ENCODE results near the gene SNX5.

SNX5 gene

GRCh38 chr20:17953935-17954334 lies 14.7 kb downstream of the SNX5 start:
- Histone ChIP-seq H3K27ac (ENCODE audit: low read depth, low read length) (no peak overlapping the region), H3K23ac (ENCODE audit: low read length) (no peak overlapping the region), H2BK5ac (ENCODE audit: low read depth, low read length, poor library complexity) (no peak overlapping the region), H2BK120ac (ENCODE audit: insufficient read depth, low read length, poor library complexity) (no peak overlapping the region), H3K4me1 (ENCODE audit: control insufficient read depth in 1 of 2, insufficient read depth in 2 of 2, low read length in 2 of 2) (no peaks in the 10 kb centered on the region), H3K18ac (ENCODE audit: low read length) (no peak overlapping the region), H3K4ac (ENCODE audit: low read depth, low read length) (peak overlapping the region; percentile 42), H3K36me3 (ENCODE audit: control insufficient read depth in 1 of 2, insufficient read depth in 2 of 2, low read length in 2 of 2) (peaks cover 19 to 53% of the 10 kb centered on the region in 2 experiments), H3K27me3 (ENCODE audit: insufficient read depth, low read length) (no peaks in the 10 kb centered on the region), H3K79me1 (ENCODE audit: low read length) (no peaks in the 10 kb centered on the region), H2BK12ac (ENCODE audit: low read length) (no peak overlapping the region), H3K9ac (ENCODE audit: low read length) (no peak overlapping the region), H3K4me2 (ENCODE audit: low read length) (no peak overlapping the region), H2AFZ (ENCODE audit: insufficient read depth, low read length, poor library complexity) (no peak overlapping the region), H3K79me2 (ENCODE audit: control insufficient read depth, insufficient read depth, low read length, poor library complexity) (peaks cover 15% of the 10 kb centered on the region), H4K8ac (ENCODE audit: low read depth, low read length) (no peak overlapping the region), H2AK5ac (ENCODE audit: low read length) (no peak overlapping the region), H3K14ac (ENCODE audit: low read length) (no peak overlapping the region), H4K91ac (ENCODE audit: low read depth, low read length) (no peak overlapping the region), H4K12ac (ENCODE audit: low read depth, low read length) (no peak overlapping the region), H3K4me3 (ENCODE audit: low read depth, low read length) (no peak overlapping the region), H3K9me3 (ENCODE audit: insufficient read depth, low read depth, low read length) (no peaks in the 10 kb centered on the region)
- no peak for DNase-seq
- WGBS (ENCODE audit: extremely low coverage, insufficient coverage, insufficient read length): no CpG with 5 or more reads among the region's 5 CpGs

- H3K4me3 ChIP-seq (ENCODE audit: low read depth, low read length): no peak overlapping the region
- no CpG with 5 or more reads among the region's 8 CpGs for WGBS (ENCODE audit: extremely low coverage, insufficient coverage, insufficient read length)
These were observed 15.6 kb downstream of the SNX5 start for GRCh38 chr20:17952692-17953684.

GRCh38 chr20:17951323-17951722 lies 17.3 kb downstream of the SNX5 start:
- H2BK120ac ChIP-seq (ENCODE audit: insufficient read depth, low read length, poor library complexity): no peak overlapping the region
- H3K14ac ChIP-seq (ENCODE audit: low read length): no peak overlapping the region
- DNase-seq: no peak
- no peaks in the 10 kb centered on the region for H3K79me1 ChIP-seq (ENCODE audit: low read length)
- H4K12ac ChIP-seq (ENCODE audit: low read depth, low read length): no peak overlapping the region
- no peaks in the 10 kb centered on the region for H3K4me1 ChIP-seq (ENCODE audit: control insufficient read depth in 1 of 2, insufficient read depth in 2 of 2, low read length in 2 of 2)
- no peak overlapping the region for H3K4me2 ChIP-seq (ENCODE audit: low read length)
- H2AFZ ChIP-seq (ENCODE audit: insufficient read depth, low read length, poor library complexity): no peak overlapping the region
- H3K18ac ChIP-seq (ENCODE audit: low read length): no peak overlapping the region
- H3K4ac ChIP-seq (ENCODE audit: low read depth, low read length): no peak overlapping the region
- H3K79me2 ChIP-seq (ENCODE audit: control insufficient read depth, insufficient read depth, low read length, poor library complexity): peaks cover 5% of the 10 kb centered on the region
- no peak overlapping the region for H3K4me3 ChIP-seq (ENCODE audit: low read depth, low read length)
- no peak overlapping the region for H4K91ac ChIP-seq (ENCODE audit: low read depth, low read length)
- no peaks in the 10 kb centered on the region for H3K9me3 ChIP-seq (ENCODE audit: insufficient read depth, low read depth, low read length)
- WGBS (ENCODE audit: extremely low coverage, insufficient coverage, insufficient read length): no CpG with 5 or more reads among the region's 2 CpGs
- no peak overlapping the region for H4K8ac ChIP-seq (ENCODE audit: low read depth, low read length)
- peaks cover 20 to 65% of the 10 kb centered on the region in 2 experiments for H3K36me3 ChIP-seq (ENCODE audit: control insufficient read depth in 1 of 2, insufficient read depth in 2 of 2, low read length in 2 of 2)
- no peak overlapping the region for H2AK5ac ChIP-seq (ENCODE audit: low read length)
- no peak overlapping the region for H3K27ac ChIP-seq (ENCODE audit: low read depth, low read length)
- H2BK12ac ChIP-seq (ENCODE audit: low read length): no peak overlapping the region
- no peak overlapping the region for H2BK5ac ChIP-seq (ENCODE audit: low read depth, low read length, poor library complexity)
- no peak overlapping the region for H3K9ac ChIP-seq (ENCODE audit: low read length)
- no peaks in the 10 kb centered on the region for H3K27me3 ChIP-seq (ENCODE audit: insufficient read depth, low read length)
- H3K23ac ChIP-seq (ENCODE audit: low read length): no peak overlapping the region

More at GRCh38 chr20:17952692-17953684, 15.6 kb downstream of the SNX5 start:
- peaks cover 19 to 58% of the 10 kb centered on the region in 2 experiments for H3K36me3 ChIP-seq (ENCODE audit: control insufficient read depth in 1 of 2, insufficient read depth in 2 of 2, low read length in 2 of 2)
- no peak overlapping the region for H2AK5ac ChIP-seq (ENCODE audit: low read length)
- H4K12ac ChIP-seq (ENCODE audit: low read depth, low read length): no peak overlapping the region
- no peaks in the 10 kb centered on the region for H3K9me3 ChIP-seq (ENCODE audit: insufficient read depth, low read depth, low read length)
- no peaks in the 10 kb centered on the region for H3K27me3 ChIP-seq (ENCODE audit: insufficient read depth, low read length)
- H3K79me2 ChIP-seq (ENCODE audit: control insufficient read depth, insufficient read depth, low read length, poor library complexity): peaks cover 13% of the 10 kb centered on the region
- no peak overlapping the region for H2BK12ac ChIP-seq (ENCODE audit: low read length)
- no peaks in the 10 kb centered on the region for H3K4me1 ChIP-seq (ENCODE audit: control insufficient read depth in 1 of 2, insufficient read depth in 2 of 2, low read length in 2 of 2)
- no peaks in the 10 kb centered on the region for H3K79me1 ChIP-seq (ENCODE audit: low read length)
- H4K8ac ChIP-seq (ENCODE audit: low read depth, low read length): no peak overlapping the region
- H4K91ac ChIP-seq (ENCODE audit: low read depth, low read length): no peak overlapping the region
- no peak overlapping the region for H3K23ac ChIP-seq (ENCODE audit: low read length)
- H2AFZ ChIP-seq (ENCODE audit: insufficient read depth, low read length, poor library complexity): no peak overlapping the region
- no peak overlapping the region for H2BK120ac ChIP-seq (ENCODE audit: insufficient read depth, low read length, poor library complexity)
- no peak overlapping the region for H2BK5ac ChIP-seq (ENCODE audit: low read depth, low read length, poor library complexity)
- no peak overlapping the region for H3K27ac ChIP-seq (ENCODE audit: low read depth, low read length)
- no peak overlapping the region for H3K14ac ChIP-seq (ENCODE audit: low read length)
- H3K18ac ChIP-seq (ENCODE audit: low read length): no peak overlapping the region
- no peak overlapping the region for H3K9ac ChIP-seq (ENCODE audit: low read length)
- peak overlapping the region; percentile 55 for H3K4ac ChIP-seq (ENCODE audit: low read depth, low read length)
- no peak for DNase-seq
- H3K4me2 ChIP-seq (ENCODE audit: low read length): no peak overlapping the region

- H2BK12ac ChIP-seq (ENCODE audit: low read length): no peak overlapping the region
- WGBS (ENCODE audit: extremely low coverage, insufficient coverage, insufficient read length): no CpG with 5 or more reads among the region's 6 CpGs
- no peak overlapping the region for H2AFZ ChIP-seq (ENCODE audit: insufficient read depth, low read length, poor library complexity)
- no peak overlapping the region for H2BK5ac ChIP-seq (ENCODE audit: low read depth, low read length, poor library complexity)
- H4K12ac ChIP-seq (ENCODE audit: low read depth, low read length): no peak overlapping the region
- no peaks in the 10 kb centered on the region for H3K79me1 ChIP-seq (ENCODE audit: low read length)
- H3K23ac ChIP-seq (ENCODE audit: low read length): no peak overlapping the region
- peaks cover 2% of the 10 kb centered on the region for H3K79me2 ChIP-seq (ENCODE audit: control insufficient read depth, insufficient read depth, low read length, poor library complexity)
- no peak overlapping the region for H3K18ac ChIP-seq (ENCODE audit: low read length)
- H3K9me3 ChIP-seq (ENCODE audit: insufficient read depth, low read depth, low read length): no peaks in the 10 kb centered on the region
- DNase-seq: no peak
- no peak overlapping the region for H2AK5ac ChIP-seq (ENCODE audit: low read length)
- no peak overlapping the region for H2BK120ac ChIP-seq (ENCODE audit: insufficient read depth, low read length, poor library complexity)
- H3K4me1 ChIP-seq (ENCODE audit: control insufficient read depth in 1 of 2, insufficient read depth in 2 of 2, low read length in 2 of 2): no peaks in the 10 kb centered on the region
- no peaks in the 10 kb centered on the region for H3K27me3 ChIP-seq (ENCODE audit: insufficient read depth, low read length)
- no peak overlapping the region for H3K4me2 ChIP-seq (ENCODE audit: low read length)
- H3K9ac ChIP-seq (ENCODE audit: low read length): no peak overlapping the region
- H3K36me3 ChIP-seq (ENCODE audit: control insufficient read depth in 1 of 2, insufficient read depth in 2 of 2, low read length in 2 of 2): peaks cover 18 to 66% of the 10 kb centered on the region in 2 experiments
- no peak overlapping the region for H3K14ac ChIP-seq (ENCODE audit: low read length)
- H4K91ac ChIP-seq (ENCODE audit: low read depth, low read length): no peak overlapping the region
- H3K27ac ChIP-seq (ENCODE audit: low read depth, low read length): no peak overlapping the region
- no peak overlapping the region for H3K4me3 ChIP-seq (ENCODE audit: low read depth, low read length)
- no peak overlapping the region for H4K8ac ChIP-seq (ENCODE audit: low read depth, low read length)
- H3K4ac ChIP-seq (ENCODE audit: low read depth, low read length): no peak overlapping the region
These were observed 17.9 kb downstream of the SNX5 start for GRCh38 chr20:17950670-17951069.

All from trophoblast cell (in vitro differentiated cells and primary cell).